Gastrocnemius medialis (tissue), 4 donors: Measurements from ENCODE around the gene SSH3.

Source experiments
- CTCF ChIP-seq, 5 experiments: fragments of 450-650 bp in 3 of 5; fragments of 200-600 bp in 2 of 5; sonication (generic) in 2 of 5; IDR thresholded peaks in 4 of 5; conservative IDR thresholded peaks in 1 of 5; 1 replicate in 4 of 5; 2 replicates in 1 of 5; pipeline ENCODE4 v1.5.1; 2016 to 2019; ENCODE audit warnings: antibody characterized with exemption in 5 of 5, mild to moderate bottlenecking in 3 of 5, moderate library complexity in 3 of 5
- POLR2A ChIP-seq, 2 donors: fragments of 450-650 bp; IDR thresholded peaks; one replicate each; pipeline ENCODE4 v1.6.1; 2017; ENCODE audit warnings: antibody characterized with exemption in 2 of 2, mild to moderate bottlenecking in 2 of 2, moderate library complexity in 2 of 2

GRCh38 chr11:67322049-67322448 is 18.7 kb downstream of the SSH3 start:
- TF ChIP-seq CTCF (IDR thresholded peaks at IDR 0.05 in 4 of 5, conservative IDR thresholded peaks at IDR 0.05 in 1 of 5) (no peak), POLR2A (IDR thresholded peaks at IDR 0.05) (no peak)
